GM18526 (cell line): ENCODE results near the gene ARMH4.
A peak's percentile ranks its signal among the peaks of the same experiment; 100 is the strongest.

Source experiments
- POLR2A ChIP-seq: IDR thresholded peaks from 3 replicates; pipeline ENCODE4 v1.6.1; 2011; ENCODE audit not compliant: insufficient read length; ENCODE audit errors: extremely low read depth

Gene ARMH4

GRCh38 chr14:58152014-58152857 lies at the start of gene ARMH4:
TSS of gene ARMH4 (minus strand) at chr14:58152213. CDS start at chr14:58139358, 12,855 bp downstream.
- TF ChIP-seq POLR2A = no peak

GRCh38 chr14:58200846-58201245 lies 48.8 kb upstream of the ARMH4 start:
- TF ChIP-seq POLR2A = no peak

GRCh38 chr14:58200480-58200841 lies 48.4 kb upstream of the ARMH4 start:
- no peak for TF ChIP-seq POLR2A

GRCh38 chr14:58199726-58200479 lies 47.9 kb upstream of the ARMH4 start, which contains the start of gene ACTR10:
TSS of gene ACTR10 (plus strand) at chr14:58200149. CDS start at chr14:58200218, 69 bp downstream.
- TF ChIP-seq POLR2A = peak; percentile 63

- TF ChIP-seq POLR2A = no peak
Measured at GRCh38 chr14:58198086-58198485, 46.1 kb upstream of the ARMH4 start.

GRCh38 chr14:58196198-58196597 lies 44.2 kb upstream of the ARMH4 start:
- no peak for TF ChIP-seq POLR2A

- TF ChIP-seq POLR2A = no peak
Measured at GRCh38 chr14:58193542-58193941, 41.5 kb upstream of the ARMH4 start.

- no peak for TF ChIP-seq POLR2A
Measured at GRCh38 chr14:58191763-58192601, 40.0 kb upstream of the ARMH4 start.

- TF ChIP-seq POLR2A = no peak
Measured at GRCh38 chr14:58189176-58189575, 37.2 kb upstream of the ARMH4 start.

GRCh38 chr14:58177125-58177524 lies 25.1 kb upstream of the ARMH4 start:
- TF ChIP-seq POLR2A = no peak

GRCh38 chr14:58171090-58171489 lies 19.1 kb upstream of the ARMH4 start:
- TF ChIP-seq POLR2A = no peak

GRCh38 chr14:58167891-58168290 lies 15.9 kb upstream of the ARMH4 start:
- no peak for TF ChIP-seq POLR2A

- TF ChIP-seq POLR2A = no peak
Measured at GRCh38 chr14:58167057-58167456, 15.0 kb upstream of the ARMH4 start.

- no peak for TF ChIP-seq POLR2A
Measured at GRCh38 chr14:58166005-58166983, 14.3 kb upstream of the ARMH4 start.
